22Rv1 (cell line): ENCODE results near the gene MUC6.

Experiments
- H3K27ac ChIP-seq: fragments of 450-650 bp; 2 replicates; pipeline ENCODE4 v1.5.1; 2017
- CTCF ChIP-seq: fragments of 450-650 bp; IDR thresholded peaks from 2 replicates; pipeline ENCODE4 v1.5.1; 2017; ENCODE audit warnings: mild to moderate bottlenecking
- ZFX ChIP-seq: fragments of 450-650 bp; IDR thresholded peaks from 2 replicates; pipeline ENCODE4 v1.6.1; 2017; ENCODE audit warnings: antibody characterized with exemption, borderline replicate concordance

The MUC6 gene

GRCh38 chr11:1034456-1035295 lies 1.8 kb downstream of the MUC6 start:
- no peak for TF ChIP-seq CTCF
- no peak for TF ChIP-seq ZFX
- no peak overlapping the region for H3K27ac ChIP-seq

GRCh38 chr11:1034001-1034400 lies 2.5 kb downstream of the MUC6 start:
- no peak overlapping the region for H3K27ac ChIP-seq
- TF ChIP-seq CTCF (no peak), ZFX (no peak)

- TF ChIP-seq ZFX (no peak), CTCF (no peak)
Measured at GRCh38 chr11:1033016-1033798, 3.3 kb downstream of the MUC6 start.

GRCh38 chr11:1032310-1032891 lies 4.1 kb downstream of the MUC6 start:
- no peak overlapping the region for H3K27ac ChIP-seq
- TF ChIP-seq ZFX (no peak), CTCF (no peak)

More at GRCh38 chr11:1033016-1033798, 3.3 kb downstream of the MUC6 start:
- H3K27ac ChIP-seq = no peak overlapping the region

GRCh38 chr11:1031121-1031899 lies 5.2 kb downstream of the MUC6 start:
- H3K27ac ChIP-seq = no peak overlapping the region
- TF ChIP-seq CTCF = no peak
- TF ChIP-seq ZFX = no peak

- TF ChIP-seq CTCF = no peak
- no peak for TF ChIP-seq ZFX
- H3K27ac ChIP-seq = no peak overlapping the region
Measured at GRCh38 chr11:1030556-1030955, 6.0 kb downstream of the MUC6 start.
